HEK293 (cell line): ENCODE results near the gene RECK.

Experiments used
- CTCF ChIA-PET: fragments of 350-600 bp; formaldehyde crosslinking; extraction: SDS; loops from one replicate; lab custom pipeline; 2021; ENCODE audit warnings: antibody characterized with exemption; lab: Yijun Ruan, JAX
- POLR2A ChIA-PET: fragments of 300-600 bp; formaldehyde crosslinking; extraction: SDS; loops from one replicate; lab custom pipeline; 2020; ENCODE audit warnings: antibody characterized with exemption, inconsistent platforms; lab: Yijun Ruan, JAX
- H3K27ac ChIP-seq: fragments of 200-500 bp; sonication (Bioruptor generic); 2 replicates; pipeline ENCODE4 v1.5.1; 2014; ENCODE audit warnings: low read depth, low read length, control low read depth, inconsistent platforms; ENCODE audit errors: extremely low read depth
- H3K36me3 ChIP-seq, 2 experiments: fragments of 200-500 bp in 1 of 2; sonication (Bioruptor generic) in 1 of 2; 1 replicate in 1 of 2; 2 replicates in 1 of 2; pipeline ENCODE4 v1.5.1; 2014 to 2017; ENCODE audit warnings: inconsistent platforms in 2 of 2, low read length in 2 of 2; ENCODE audit not compliant: control insufficient read depth in 2 of 2, insufficient read depth in 1 of 2
- H3K4me1 ChIP-seq: fragments of 200-500 bp; sonication (Bioruptor generic); 2 replicates; pipeline ENCODE4 v1.5.1; 2014; ENCODE audit warnings: mild to moderate bottlenecking, low read length, inconsistent platforms; ENCODE audit not compliant: control insufficient read depth, insufficient read depth
- H3K4me3 ChIP-seq: 2 replicates; pipeline ENCODE4 v1.5.1; 2011; ENCODE audit warnings: low read depth, mild to moderate bottlenecking, control low read depth, low read length, moderate library complexity
- H3K9me3 ChIP-seq: fragments of 200-500 bp; sonication (Bioruptor generic); 2 replicates; pipeline ENCODE4 v1.5.1; 2014; ENCODE audit warnings: low read depth, low read length, inconsistent platforms; ENCODE audit not compliant: control insufficient read depth, insufficient read depth
- MZF1 ChIP-seq: fragments of 450-650 bp; formaldehyde crosslinking; IDR thresholded peaks from 2 replicates; pipeline ENCODE4 v1.5.1; 2017; ENCODE audit warnings: missing biosample characterization, missing genetic modification characterization, borderline replicate concordance
- OSR2 ChIP-seq: fragments of 450-650 bp; formaldehyde crosslinking; IDR thresholded peaks from 2 replicates; pipeline ENCODE4 v1.5.1; 2016; ENCODE audit warnings: missing biosample characterization, missing genetic modification characterization
- RBAK ChIP-seq: fragments of 450-650 bp; formaldehyde crosslinking; IDR thresholded peaks from 2 replicates; pipeline ENCODE4 v1.5.1; 2016; ENCODE audit warnings: missing biosample characterization, missing genetic modification characterization
- ZBTB1 ChIP-seq: fragments of 450-650 bp; formaldehyde crosslinking; IDR thresholded peaks from 2 replicates; pipeline ENCODE4 v1.5.1; 2016; ENCODE audit warnings: missing biosample characterization, missing genetic modification characterization
- ZBTB21 ChIP-seq: fragments of 450-650 bp; formaldehyde crosslinking; IDR thresholded peaks from 2 replicates; pipeline ENCODE4 v1.5.1; 2017; ENCODE audit warnings: missing biosample characterization, missing genetic modification characterization
- ZBTB49 ChIP-seq: fragments of 450-650 bp; formaldehyde crosslinking; IDR thresholded peaks from 2 replicates; pipeline ENCODE4 v1.5.1; 2016; ENCODE audit warnings: missing biosample characterization, missing genetic modification characterization, low read depth
- ZNF10 ChIP-seq: fragments of 450-650 bp; formaldehyde crosslinking; IDR thresholded peaks from 2 replicates; pipeline ENCODE4 v1.5.1; 2017; ENCODE audit warnings: missing biosample characterization, missing genetic modification characterization
- ZNF114 ChIP-seq: fragments of 450-650 bp; formaldehyde crosslinking; IDR thresholded peaks from 2 replicates; pipeline ENCODE4 v1.5.0; 2017; ENCODE audit warnings: missing biosample characterization, missing genetic modification characterization
- ZNF146 ChIP-seq: fragments of 450-650 bp; formaldehyde crosslinking; IDR thresholded peaks from 2 replicates; pipeline ENCODE4 v1.5.1; 2016; ENCODE audit warnings: missing biosample characterization, missing genetic modification characterization
- ZNF155 ChIP-seq: fragments of 450-650 bp; formaldehyde crosslinking; IDR thresholded peaks from 2 replicates; pipeline ENCODE4 v1.5.1; 2016; ENCODE audit warnings: missing biosample characterization, missing genetic modification characterization
- ZNF16 ChIP-seq: fragments of 450-650 bp; formaldehyde crosslinking; IDR thresholded peaks from 2 replicates; pipeline ENCODE4 v1.5.1; 2016; ENCODE audit warnings: low read depth, missing biosample characterization, missing genetic modification characterization
- ZNF211 ChIP-seq: fragments of 450-650 bp; formaldehyde crosslinking; IDR thresholded peaks from 2 replicates; pipeline ENCODE4 v1.5.1; 2016; ENCODE audit warnings: low read depth, missing biosample characterization, missing genetic modification characterization
- ZNF223 ChIP-seq: fragments of 450-650 bp; formaldehyde crosslinking; IDR thresholded peaks from 2 replicates; pipeline ENCODE4 v1.5.1; 2016; ENCODE audit warnings: missing biosample characterization, missing genetic modification characterization
- ZNF26 ChIP-seq: fragments of 450-650 bp; formaldehyde crosslinking; IDR thresholded peaks from 2 replicates; pipeline ENCODE4 v1.5.1; 2016; ENCODE audit warnings: missing biosample characterization, missing genetic modification characterization
- ZNF366 ChIP-seq: fragments of 450-650 bp; formaldehyde crosslinking; conservative IDR thresholded peaks from 2 replicates; pipeline ENCODE4 v1.5.1; 2016; ENCODE audit warnings: missing biosample characterization, missing genetic modification characterization
- ZNF37A ChIP-seq: fragments of 450-650 bp; IDR thresholded peaks from 2 replicates; pipeline ENCODE4 v1.5.1; 2018; ENCODE audit warnings: missing biosample characterization, missing genetic modification characterization
- ZNF449 ChIP-seq: fragments of 450-650 bp; formaldehyde crosslinking; IDR thresholded peaks from 2 replicates; pipeline ENCODE4 v1.5.1; 2017; ENCODE audit warnings: missing biosample characterization, mild to moderate bottlenecking, missing genetic modification characterization, moderate library complexity
- ZNF510 ChIP-seq: fragments of 450-650 bp; formaldehyde crosslinking; IDR thresholded peaks from 2 replicates; pipeline ENCODE4 v1.5.1; 2018; ENCODE audit warnings: mild to moderate bottlenecking, missing genetic modification characterization, missing biosample characterization; ENCODE audit not compliant: insufficient replicate concordance
- ZNF555 ChIP-seq: fragments of 450-650 bp; formaldehyde crosslinking; conservative IDR thresholded peaks from 2 replicates; pipeline ENCODE4 v1.5.1; 2017; ENCODE audit warnings: missing biosample characterization, mild to moderate bottlenecking, missing genetic modification characterization, inconsistent platforms
- ZNF580 ChIP-seq: fragments of 450-650 bp; formaldehyde crosslinking; IDR thresholded peaks from 2 replicates; pipeline ENCODE4 v1.5.1; 2016; ENCODE audit warnings: missing biosample characterization, missing genetic modification characterization
- ZNF585B ChIP-seq: fragments of 450-650 bp; formaldehyde crosslinking; IDR thresholded peaks from 2 replicates; pipeline ENCODE4 v1.5.1; 2016; ENCODE audit warnings: missing biosample characterization, missing genetic modification characterization
- ZNF626 ChIP-seq: fragments of 450-650 bp; sonication (Bioruptor Pico); formaldehyde crosslinking; IDR thresholded peaks from 2 replicates; pipeline ENCODE4 v1.5.1; 2018; ENCODE audit warnings: missing biosample characterization, missing genetic modification characterization, inconsistent platforms
- ZNF629 ChIP-seq: fragments of 450-650 bp; formaldehyde crosslinking; IDR thresholded peaks from 2 replicates; pipeline ENCODE4 v1.5.1; 2017; ENCODE audit warnings: missing biosample characterization, missing genetic modification characterization
- ZNF677 ChIP-seq: fragments of 450-650 bp; IDR thresholded peaks from 2 replicates; pipeline ENCODE4 v1.5.0; 2018; ENCODE audit warnings: missing biosample characterization, mild to moderate bottlenecking, missing genetic modification characterization, moderate library complexity
- ZNF701 ChIP-seq: fragments of 450-650 bp; formaldehyde crosslinking; IDR thresholded peaks from 2 replicates; pipeline ENCODE4 v1.5.1; 2016; ENCODE audit warnings: missing biosample characterization, missing genetic modification characterization
- ZNF707 ChIP-seq: fragments of 450-650 bp; formaldehyde crosslinking; IDR thresholded peaks from 2 replicates; pipeline ENCODE4 v1.5.1; 2016; ENCODE audit warnings: missing biosample characterization, missing genetic modification characterization
- ZNF76 ChIP-seq: fragments of 450-650 bp; formaldehyde crosslinking; IDR thresholded peaks from 2 replicates; pipeline ENCODE4; 2016; ENCODE audit warnings: low read depth, missing biosample characterization, missing genetic modification characterization, borderline replicate concordance
- ZNF785 ChIP-seq: fragments of 450-650 bp; formaldehyde crosslinking; IDR thresholded peaks from 2 replicates; pipeline ENCODE4 v1.5.1; 2016; ENCODE audit warnings: missing biosample characterization, missing genetic modification characterization
- ZSCAN16 ChIP-seq: fragments of 450-650 bp; formaldehyde crosslinking; IDR thresholded peaks from 2 replicates; pipeline ENCODE4 v1.5.1; 2016; ENCODE audit warnings: missing biosample characterization, missing genetic modification characterization
- ZSCAN18 ChIP-seq: fragments of 450-650 bp; formaldehyde crosslinking; IDR thresholded peaks from 2 replicates; pipeline ENCODE4 v1.5.1; 2016; ENCODE audit warnings: missing biosample characterization, missing genetic modification characterization

The RECK gene

GRCh38 chr9:36110434-36110833 is 73.7 kb downstream of the RECK start:
- ChIA-PET POLR2A (interaction anchor here (0.5 to 1.5 kb wide), 2 partner anchors 14 to 79 kb away, joined by 3 to 4 read pairs; no protein-coding TSS in a partner anchor), CTCF (interaction anchor here (0.5 to 2.1 kb wide), 7 partner anchors 19 to 208 kb away, joined by 3 to 8 read pairs (median 3); no protein-coding TSS in a partner anchor)
- Histone ChIP-seq H3K36me3 (peaks cover 0 to 11% of the 10 kb centered on the region in 2 experiments; a peak in 2 of 3 replicates), H3K27ac (no peak overlapping the region), H3K4me1 (no peaks in the 10 kb centered on the region), H3K4me3 (no peak overlapping the region), H3K9me3 (no peaks in the 10 kb centered on the region)
- TF ChIP-seq ZNF223 (tag by site-specific recombination) (no peak), MZF1 (no peak), ZNF10 (tag by site-specific recombination) (no peak), ZBTB1 (tag by site-specific recombination) (no peak), ZSCAN18 (tag by site-specific recombination) (no peak), ZBTB49 (tag by site-specific recombination) (no peak), ZNF785 (tag by site-specific recombination) (no peak), ZNF155 (no peak), ZNF580 (tag by site-specific recombination) (no peak), ZNF449 (no peak), ZNF677 (tag by site-specific recombination) (no peak), ZNF701 (tag by site-specific recombination) (no peak), ZBTB21 (no peak), OSR2 (tag by site-specific recombination) (no peak), ZNF211 (tag by site-specific recombination) (no peak), ZSCAN16 (tag by site-specific recombination) (no peak), ZNF16 (tag by site-specific recombination) (no peak), RBAK (tag by site-specific recombination) (no peak), ZNF114 (tag by site-specific recombination) (no peak), ZNF585B (no peak)
- TF ChIP-seq, all 188 proteins: peak for 0

GRCh38 chr9:36112516-36112915 is 75.8 kb downstream of the RECK start:
- ChIA-PET POLR2A (no interaction called here), CTCF (interaction anchor here (0.6 to 2.6 kb wide), 5 partner anchors 10 to 54 kb away, joined by 3 to 28 read pairs (median 4); no protein-coding TSS in a partner anchor)
- Histone ChIP-seq H3K4me1 (no peaks in the 10 kb centered on the region), H3K36me3 (peaks cover 0 to 16% of the 10 kb centered on the region in 2 experiments; a peak in 2 of 3 replicates), H3K27ac (no peak overlapping the region), H3K9me3 (no peaks in the 10 kb centered on the region), H3K4me3 (no peak overlapping the region)
- no peak for TF ChIP-seq ZNF26 (tag by site-specific recombination)
- TF ChIP-seq ZNF10 (tag by site-specific recombination): no peak
- TF ChIP-seq ZNF707 (tag by site-specific recombination): no peak
- no peak for TF ChIP-seq ZNF76 (tag by site-specific recombination)
- TF ChIP-seq ZBTB1 (tag by site-specific recombination): no peak
- no peak for TF ChIP-seq ZNF146 (tag by site-specific recombination)
- TF ChIP-seq ZNF366 (tag by site-specific recombination): no peak
- no peak for TF ChIP-seq ZNF626 (tag by site-specific recombination)
- no peak for TF ChIP-seq ZNF37A (tag by site-specific recombination)
- TF ChIP-seq ZNF510 (tag by site-specific recombination): no peak
- TF ChIP-seq ZNF555: no peak
- no peak for TF ChIP-seq ZNF223 (tag by site-specific recombination)
- no peak for TF ChIP-seq ZNF629
